GM21390 (cell line): ENCODE data around the gene PLXDC2.

ENCODE experiments used
- ATAC-seq: cut with Tn5 transposase; IDR thresholded peaks from one replicate; pipeline ENCODE4 v1.9.1; 2021; ENCODE audit not compliant: unreplicated experiment

The PLXDC2 gene

DNA sequence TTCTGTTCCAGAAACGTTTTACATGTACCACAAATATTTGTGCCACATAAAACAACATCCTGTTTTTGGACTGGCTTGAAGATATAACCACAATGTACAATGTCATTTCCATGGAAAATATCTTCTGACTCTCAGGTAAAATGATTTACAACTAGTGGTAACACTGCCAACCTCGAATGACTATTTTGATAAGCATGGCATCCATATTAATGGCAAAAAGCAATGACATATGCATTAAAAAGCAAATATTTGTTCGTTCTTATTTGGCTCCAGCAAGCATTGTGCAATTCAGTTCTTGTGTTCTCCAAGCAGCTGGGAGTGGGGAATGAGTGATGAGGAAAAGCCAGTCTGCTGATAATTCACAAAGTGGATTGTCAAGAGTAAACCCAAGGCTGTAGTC, 289.0 kb downstream of the PLXDC2 start:
- no peak for ATAC-seq

DNA sequence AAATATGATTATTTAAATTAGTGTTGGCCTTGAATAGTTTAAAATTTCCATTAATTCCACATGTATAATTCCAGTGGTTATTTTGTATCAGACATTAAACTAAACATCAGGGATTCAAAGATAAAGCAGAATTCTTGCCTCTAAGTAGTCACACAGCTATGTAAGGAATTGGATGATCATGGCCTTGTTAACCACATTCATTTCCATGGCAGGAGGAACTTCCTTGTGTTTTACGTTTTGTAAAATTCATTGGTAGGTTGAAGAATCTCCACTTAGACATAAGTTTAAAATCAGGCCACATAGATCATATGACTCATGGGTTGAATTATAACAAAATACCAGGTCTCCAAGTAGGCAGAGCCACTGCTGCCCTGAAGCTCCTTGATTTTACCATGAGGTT, 289.7 kb downstream of the PLXDC2 start:
- no peak for ATAC-seq

DNA sequence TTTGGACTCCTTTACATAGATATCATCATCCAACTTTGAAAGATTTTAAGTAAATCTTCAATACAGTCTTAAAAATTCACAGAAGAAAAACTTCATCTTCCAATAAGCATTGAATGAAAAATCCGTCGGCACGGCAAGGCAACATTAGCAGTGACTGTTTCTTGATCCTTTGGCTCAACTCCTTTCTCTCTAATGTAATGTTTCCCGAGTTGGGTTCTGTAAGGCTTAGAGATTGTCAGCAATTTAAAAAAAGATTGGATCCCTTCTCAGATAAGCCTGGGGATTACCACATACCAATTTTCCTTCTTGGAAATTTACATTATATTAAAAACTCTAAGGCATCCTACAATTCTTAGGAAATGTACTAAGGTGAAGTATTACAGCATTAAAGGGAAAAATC, 291.8 kb downstream of the PLXDC2 start:
- ATAC-seq: no peak

DNA sequence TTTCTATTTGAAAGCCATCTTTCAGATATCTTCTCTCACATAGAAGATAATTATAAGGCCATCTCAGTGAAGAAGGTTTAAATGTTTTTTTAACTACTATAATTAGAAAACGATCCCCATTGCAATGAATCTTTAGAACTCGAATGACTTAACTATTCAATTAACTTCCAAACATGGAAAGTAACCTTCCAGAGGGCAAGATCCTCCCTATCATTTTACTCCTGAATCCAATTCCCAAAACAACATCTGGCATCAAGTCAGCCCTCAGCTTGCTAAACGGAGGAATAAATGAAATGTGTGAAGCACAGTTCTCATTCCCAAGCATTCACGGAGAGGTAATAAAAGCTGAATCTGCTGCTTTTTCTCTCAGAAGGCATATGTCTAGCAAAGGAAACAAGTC, 293.4 kb downstream of the PLXDC2 start:
- ATAC-seq: no peak

DNA sequence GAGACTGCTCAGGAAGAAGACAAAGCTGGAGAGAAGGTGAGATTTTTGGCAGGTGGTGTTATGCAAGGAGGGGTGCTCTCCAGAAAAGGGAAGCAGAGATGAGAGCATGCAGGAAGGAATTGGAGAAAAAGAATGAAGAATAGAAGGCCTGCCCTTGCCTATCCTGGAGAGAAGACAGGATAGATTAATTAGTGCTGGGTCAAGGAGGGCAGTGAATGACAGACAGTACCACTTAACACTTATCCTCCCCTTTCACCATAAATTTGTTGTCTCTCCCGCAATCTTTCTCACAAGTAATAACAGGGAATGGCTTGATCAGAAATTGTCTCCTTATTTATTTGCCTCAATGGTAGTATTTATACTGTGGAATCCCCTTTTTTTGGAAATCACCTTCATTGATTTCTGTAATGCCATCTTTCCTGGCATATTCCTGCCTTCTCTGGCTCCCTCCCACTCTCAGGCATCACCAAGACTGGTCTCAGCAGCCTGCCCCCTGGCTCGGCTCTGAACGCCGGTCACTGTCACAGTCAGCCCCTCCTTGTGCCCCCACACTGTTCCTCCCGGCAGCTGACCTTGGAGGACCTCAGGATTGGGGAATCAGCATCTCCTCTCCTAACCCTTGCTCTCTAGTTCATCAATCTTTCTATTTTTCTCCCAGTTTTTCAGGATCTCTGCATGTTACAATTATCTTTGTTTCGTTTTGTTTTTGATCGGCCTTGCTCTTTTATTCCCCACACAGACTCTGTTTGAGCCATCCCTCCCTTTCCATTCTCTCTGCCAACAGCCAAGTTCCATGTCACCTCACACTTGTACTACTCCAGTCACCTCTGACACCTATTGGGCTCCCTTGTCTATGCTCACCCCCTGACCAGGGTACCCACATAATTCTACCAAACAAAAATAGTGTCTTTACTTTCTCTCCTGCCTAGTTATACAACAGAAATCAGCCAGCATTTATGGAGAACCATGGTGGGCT, 294.2 kb downstream of the PLXDC2 start:
- ATAC-seq: no peak

DNA sequence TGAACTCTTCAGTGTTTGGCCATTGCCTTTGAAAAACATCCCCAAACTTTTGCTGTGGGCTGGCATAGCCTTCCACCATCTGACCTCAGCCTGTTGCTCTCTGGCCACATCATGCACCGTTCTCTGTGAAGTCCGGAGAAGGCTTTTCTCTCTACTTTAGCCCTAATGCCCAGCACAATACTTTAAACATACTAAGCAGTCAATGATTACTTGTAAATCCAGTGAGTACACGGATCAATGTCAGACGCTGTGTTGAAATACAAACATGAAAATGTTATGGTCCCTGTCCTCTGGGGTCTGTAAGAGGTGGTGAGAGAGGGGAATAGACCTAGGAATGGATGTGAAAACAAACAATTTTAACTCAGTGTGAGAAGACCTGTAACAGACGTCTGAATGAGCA, 297.9 kb downstream of the PLXDC2 start:
- no peak for ATAC-seq

DNA sequence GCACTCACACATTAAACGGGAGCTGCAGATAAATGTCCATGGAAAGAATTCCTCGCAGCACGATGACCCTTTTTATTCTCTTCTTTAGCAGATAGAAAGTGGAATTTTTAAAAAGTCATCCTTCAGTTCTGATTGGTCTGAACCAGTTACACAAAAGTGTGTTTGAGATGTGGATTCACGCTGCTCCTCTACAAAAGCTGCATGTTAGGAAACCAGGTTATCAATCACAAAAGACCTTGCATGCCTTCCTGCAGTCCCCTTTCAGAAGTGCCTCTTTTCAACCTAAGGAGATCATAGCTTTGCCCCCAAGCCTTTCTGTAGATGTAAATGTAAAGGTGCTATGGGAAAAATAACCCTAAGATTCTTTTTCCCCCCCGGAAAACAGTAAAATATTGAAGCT, 299.7 kb downstream of the PLXDC2 start:
- no peak for ATAC-seq

DNA sequence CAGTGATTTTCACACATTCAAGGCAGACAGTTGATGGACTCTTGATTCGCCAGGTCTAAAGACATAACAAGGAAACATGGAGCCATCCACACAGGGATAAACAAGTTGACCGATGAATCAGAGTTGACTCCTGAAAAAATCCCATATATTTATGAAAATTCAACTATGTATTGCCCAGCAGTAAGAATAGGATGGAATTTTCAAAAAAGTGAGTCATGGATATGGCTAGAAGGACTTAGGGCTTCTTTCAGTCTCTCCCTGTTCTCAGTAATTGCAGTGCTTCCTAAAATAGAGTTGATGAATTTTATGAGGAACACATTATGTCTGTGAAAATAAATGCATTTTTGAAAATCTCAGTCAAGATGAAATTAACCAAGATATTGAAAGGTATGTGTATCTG, 301.2 kb downstream of the PLXDC2 start:
- no peak for ATAC-seq

DNA sequence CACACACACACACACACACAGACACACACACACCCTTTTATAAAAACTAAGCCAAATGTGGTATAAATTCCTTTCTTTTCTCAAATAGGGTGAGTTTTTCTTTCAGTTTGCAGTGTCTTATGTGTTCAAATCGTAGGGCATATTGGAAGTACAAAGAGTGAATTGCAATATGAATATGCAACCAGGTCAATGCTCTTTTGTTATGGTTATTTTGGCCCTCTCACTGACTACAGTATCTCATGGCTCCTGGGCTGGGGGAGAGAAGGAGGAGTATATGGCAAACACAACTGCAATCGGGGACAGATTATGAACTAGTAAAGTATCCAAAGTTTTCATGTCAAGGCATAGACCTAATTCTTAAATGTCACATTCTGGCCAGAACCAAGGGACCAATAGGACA, 301.9 kb downstream of the PLXDC2 start:
- ATAC-seq: no peak

DNA sequence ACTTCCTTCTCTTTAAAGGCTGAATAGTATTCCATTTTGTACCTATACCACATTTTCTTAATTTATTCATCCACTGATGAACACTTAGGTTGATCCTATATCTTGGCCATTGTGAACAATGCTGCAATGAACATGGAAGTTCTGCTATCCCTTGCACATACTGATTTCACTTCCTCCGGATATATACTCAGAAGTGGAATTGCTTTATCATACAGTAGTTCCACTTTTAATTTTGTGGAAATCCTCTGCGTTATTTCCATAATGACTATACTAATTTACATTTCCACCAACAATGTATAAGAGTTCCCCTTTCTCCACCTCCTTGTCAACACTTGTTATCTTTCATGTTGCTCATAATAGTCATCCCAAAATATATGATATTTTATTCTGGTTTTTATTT, 312.6 kb downstream of the PLXDC2 start:
- no peak for ATAC-seq

DNA sequence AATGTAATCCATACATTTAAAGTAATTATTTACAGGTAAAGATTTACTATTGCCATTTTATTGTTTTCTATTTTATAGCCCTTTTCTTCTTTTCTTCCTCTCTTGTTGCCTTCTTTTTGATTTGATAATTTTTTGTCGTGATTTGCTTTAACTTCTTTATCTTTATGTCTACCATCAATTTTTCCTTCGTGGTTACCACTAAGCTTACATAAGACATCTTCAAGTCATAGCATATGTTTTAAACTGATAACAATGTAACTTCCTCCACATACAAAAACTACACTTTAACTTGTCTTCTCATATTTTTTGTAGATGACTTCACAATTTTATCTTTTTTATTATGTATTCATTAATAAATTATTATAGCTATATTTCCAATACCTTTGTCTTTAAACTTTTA, 316.6 kb downstream of the PLXDC2 start:
- ATAC-seq: no peak

DNA sequence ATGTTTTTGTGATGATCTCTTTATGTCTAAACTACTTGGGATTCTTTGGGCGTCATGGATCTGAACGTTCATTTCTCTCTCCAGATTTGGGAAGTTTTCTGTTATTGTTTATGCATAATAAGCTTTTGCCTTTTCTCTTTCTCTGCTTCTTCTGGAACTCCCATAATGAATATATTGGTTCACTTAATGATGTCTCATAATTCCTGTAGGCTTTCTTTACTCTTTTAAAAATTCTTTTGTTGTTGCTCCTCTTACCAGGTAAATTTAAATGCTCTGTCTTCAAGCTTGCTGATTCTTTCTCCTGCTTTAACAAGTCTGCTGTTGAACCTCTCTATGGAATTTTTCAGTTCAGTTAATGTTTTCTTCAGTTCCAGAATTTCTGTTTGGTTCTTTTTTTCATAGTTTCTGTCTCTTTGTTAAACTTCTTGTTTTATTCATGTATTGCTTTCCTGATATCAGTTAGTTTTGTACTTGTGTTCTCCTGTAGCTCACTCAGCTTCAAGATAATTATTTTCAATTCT, 317.5 kb downstream of the PLXDC2 start:
- ATAC-seq: no peak

DNA sequence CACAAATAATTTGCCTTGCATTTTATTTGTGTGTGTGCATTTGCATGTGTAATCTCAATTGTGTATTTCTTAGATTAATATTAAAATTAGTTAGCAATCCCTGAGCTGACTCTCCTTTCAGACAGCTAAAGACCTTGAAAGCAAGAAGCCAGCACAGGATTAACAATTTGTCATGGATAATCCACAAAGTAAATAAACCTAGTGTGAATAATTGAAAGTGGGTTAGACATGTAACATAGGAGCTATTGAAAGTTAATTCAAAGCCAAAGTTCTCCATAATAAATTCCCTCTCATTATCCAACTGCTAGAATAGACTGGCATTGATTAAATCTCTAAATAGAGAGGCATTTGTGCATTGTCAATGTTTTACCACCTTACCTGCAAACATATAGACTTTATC, 326.1 kb downstream of the PLXDC2 start:
- no peak for ATAC-seq

DNA sequence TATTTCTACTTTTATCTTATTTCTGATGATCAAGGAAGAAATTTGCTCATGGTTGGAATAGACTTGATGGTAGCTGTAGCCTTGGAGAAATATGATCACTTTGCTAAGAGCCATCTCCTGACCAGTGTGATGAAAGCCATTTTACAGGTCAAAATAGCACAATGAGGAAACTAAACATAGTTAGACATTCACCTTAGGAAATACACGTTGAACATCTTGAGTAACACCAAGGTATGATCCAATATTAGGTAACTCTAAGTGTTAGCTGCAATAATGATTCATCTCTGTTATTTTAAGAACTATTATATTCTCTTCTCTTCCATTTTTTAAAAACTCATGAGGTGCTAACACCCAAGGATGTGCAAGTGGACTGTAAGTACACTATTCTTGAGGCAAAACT, 328.0 kb downstream of the PLXDC2 start:
- ATAC-seq: no peak

DNA sequence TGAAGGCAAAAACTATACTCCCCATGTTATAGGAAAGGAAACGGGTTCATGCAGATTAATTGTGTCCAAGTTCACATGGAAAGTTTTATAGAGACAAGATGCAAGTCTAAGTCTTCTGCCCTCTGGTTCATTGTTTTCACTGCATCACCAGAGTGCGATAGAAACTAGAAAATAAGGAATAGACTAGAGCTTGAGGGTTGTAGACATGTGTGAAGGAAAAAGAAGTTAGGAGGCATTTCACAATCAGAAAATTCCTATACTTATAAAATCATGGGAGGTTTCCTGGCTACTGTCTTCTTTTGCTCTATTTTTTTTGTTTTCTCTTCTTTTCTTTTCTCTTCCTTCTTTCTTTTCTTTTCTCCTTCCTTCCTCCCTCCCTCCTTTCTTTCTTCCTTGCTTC, 329.8 kb downstream of the PLXDC2 start:
- no peak for ATAC-seq

DNA sequence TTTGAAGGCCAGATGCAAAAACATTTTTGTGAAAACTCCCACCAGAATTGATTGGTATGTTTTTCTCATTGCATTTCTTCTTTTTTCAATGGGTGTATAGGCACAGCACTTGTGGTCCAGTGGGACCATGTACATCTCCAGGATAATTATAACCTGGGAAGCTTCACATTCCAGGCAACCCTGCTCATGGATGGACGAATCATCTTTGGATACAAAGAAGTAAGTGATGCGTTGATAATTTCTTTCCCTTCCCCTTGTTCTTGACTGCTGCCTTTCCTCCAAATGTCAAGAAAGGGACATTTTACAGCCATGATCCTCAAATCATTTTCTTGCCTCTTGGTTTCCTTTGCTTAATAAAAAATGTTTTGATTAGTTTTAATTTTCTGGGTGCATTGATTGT, 331.5 kb downstream of the PLXDC2 start:
- ATAC-seq: no peak

DNA sequence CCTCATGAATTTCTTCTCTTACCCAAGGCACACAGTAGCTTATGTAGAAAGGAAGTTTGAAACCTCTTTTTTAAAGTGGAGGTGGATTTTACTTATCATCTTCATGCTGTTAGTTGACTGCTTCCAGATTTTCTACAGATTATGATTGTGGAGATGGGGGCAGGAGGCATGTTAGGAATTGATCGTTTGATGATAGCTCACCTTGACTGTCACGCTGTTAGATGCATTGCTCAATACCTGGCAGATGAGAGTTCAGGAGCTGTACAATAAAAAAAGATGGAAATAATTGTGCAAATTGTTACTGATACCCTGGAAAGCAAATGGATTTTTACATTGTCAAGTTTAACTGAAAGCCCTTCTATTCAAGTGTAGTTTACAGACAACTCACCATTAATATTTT, 340.3 kb downstream of the PLXDC2 start:
- ATAC-seq: no peak

DNA sequence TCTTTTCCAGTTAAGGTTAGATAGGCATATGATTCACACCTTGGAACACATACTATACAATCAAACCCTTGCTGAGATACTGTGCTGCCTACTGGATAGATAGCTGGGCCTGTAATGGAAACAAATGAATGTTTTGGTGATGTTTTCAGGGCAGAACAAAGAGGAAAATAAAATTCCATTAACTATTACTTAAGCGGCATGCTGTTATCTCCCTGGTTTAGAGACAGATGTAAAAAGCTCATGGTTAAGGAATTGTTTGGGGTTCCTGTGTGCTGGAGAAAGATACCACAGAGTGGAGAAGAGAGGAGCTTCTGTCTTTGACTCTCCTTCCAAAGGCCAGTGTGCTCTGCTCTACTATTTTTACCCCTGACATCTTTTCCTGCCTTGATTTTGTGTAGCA, 341.1 kb downstream of the PLXDC2 start:
- ATAC-seq: no peak

DNA sequence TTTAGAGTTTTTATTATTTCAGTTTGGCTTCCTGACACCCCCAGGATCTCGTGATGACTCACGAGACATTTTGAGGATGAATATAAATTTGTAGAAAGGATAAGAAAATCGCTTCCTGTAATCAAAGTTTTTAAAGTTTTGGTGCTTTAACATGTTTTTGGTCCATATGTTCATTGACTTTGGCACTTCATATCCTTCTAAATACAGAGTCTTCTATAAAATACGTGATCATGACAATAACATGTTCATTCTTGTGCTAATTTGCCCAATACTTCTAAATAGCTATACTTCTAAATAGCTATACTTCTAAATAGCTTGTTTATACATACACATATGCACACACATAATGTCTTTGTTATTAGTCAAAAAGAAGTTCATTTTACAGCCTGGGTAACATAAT, 341.9 kb downstream of the PLXDC2 start:
- ATAC-seq: no peak

DNA sequence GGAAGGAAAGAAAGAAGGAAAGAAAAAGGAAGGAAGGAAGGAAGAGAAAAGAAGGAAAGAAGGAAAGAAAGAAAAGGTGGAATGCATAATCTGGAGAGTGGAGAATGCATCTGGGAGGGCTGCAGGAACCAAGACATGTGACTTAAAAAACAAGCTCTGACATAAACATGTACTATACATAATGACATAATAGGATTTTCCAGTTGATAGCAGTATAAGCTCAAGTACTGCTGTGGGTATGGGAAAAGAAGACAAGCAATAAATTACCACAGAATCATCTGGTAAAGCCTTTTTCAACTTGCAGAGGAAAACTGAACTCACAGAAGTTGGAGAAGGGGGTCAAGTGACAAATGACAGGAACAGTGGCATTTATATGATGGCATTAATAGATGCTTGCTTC, 345.9 kb downstream of the PLXDC2 start:
- ATAC-seq: no peak

DNA sequence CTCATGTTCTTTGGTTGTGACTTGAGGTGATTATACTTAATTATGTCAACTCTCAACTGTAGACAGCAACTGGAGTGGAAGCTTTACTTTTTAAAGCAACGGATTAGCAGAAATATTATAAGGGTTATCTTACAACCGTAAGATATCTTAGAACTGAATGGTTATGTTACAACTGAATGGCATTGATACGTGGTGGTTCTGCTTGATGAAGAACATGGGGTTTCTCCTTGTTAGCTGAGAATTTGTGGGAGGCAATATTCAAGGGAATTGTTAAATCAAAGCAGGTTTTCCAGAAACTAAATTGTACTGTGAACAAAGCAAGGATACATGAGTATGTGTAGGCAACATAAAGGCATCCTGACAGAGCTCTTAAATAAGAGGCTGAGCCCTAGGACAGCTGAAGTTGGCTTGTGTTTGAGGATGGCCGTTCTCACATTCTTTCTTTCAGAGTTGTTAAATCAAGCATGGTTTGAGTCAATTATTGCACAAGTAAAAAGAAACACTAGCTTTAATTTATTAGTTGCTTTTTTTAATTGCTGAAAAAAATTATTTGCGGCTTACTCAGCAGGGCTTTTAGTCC, 350.0 kb downstream of the PLXDC2 start:
- ATAC-seq: no peak

DNA sequence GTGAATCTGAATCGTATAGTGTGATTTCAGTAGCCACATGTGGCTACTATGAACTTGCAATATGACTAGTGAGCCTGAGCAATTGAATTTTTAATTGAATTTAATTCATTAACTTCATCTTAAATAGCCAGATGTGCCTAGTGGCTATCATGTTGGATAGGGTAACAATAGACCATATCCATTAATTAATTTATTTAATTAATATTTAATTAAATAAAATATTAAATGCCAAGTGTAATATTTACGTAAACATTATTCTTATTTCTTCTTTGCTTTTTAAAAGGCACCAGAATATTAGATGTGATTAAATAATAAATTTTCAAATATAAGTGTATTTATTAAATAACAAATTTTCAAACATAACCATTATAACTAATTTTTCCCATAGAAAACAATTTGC, 354.4 kb downstream of the PLXDC2 start:
- ATAC-seq: no peak
